SK-N-SH treated with all-trans-retinoic acid at 6 μM for 48 hours (cell line): Measurements from ENCODE around the gene UNC93B1.

ENCODE experiments used
- PATZ1 ChIP-seq: fragments of 250-450 bp; sonication (Bioruptor Pico); IDR thresholded peaks from 2 replicates; pipeline ENCODE4 v1.8.0; 2020; ENCODE audit warnings: mild to moderate bottlenecking, moderate library complexity, borderline replicate concordance
- ZNF565 ChIP-seq: fragments of 450-650 bp; formaldehyde crosslinking; conservative IDR thresholded peaks from 2 replicates; pipeline ENCODE4 v1.5.0; 2020; ENCODE audit warnings: low read depth, mild to moderate bottlenecking, moderate library complexity

- TF ChIP-seq PATZ1 (CRISPR knock-in tag), result no peak
- no peak for TF ChIP-seq ZNF565
These were observed 7.0 kb downstream of the UNC93B1 start for GRCh38 chr11:67996622-67997474.
